SU-DHL-6 (cell line): ENCODE measurements around the gene GATAD2A.

ENCODE experiments used
- H2AFZ ChIP-seq: fragments of 200-600 bp; sonication (generic); 2 replicates; pipeline ENCODE4 v1.6.1; 2014; ENCODE audit warnings: low read depth, mild to moderate bottlenecking, moderate library complexity, mixed read lengths, antibody characterized with exemption, low read length; ENCODE audit not compliant: severe bottlenecking
- H3F3A ChIP-seq: fragments of 200-600 bp; shearing (Covaris generic); 2 replicates; pipeline ENCODE4 v1.6.0; 2016; ENCODE audit warnings: antibody characterized with exemption, mild to moderate bottlenecking; ENCODE audit not compliant: insufficient read depth
- H3K27ac ChIP-seq: fragments of 200-600 bp; sonication (generic); 2 replicates; pipeline ENCODE4 v1.5.1; 2016; ENCODE audit warnings: low read depth, mild to moderate bottlenecking, low read length, moderate library complexity, mixed read lengths
- H3K27me3 ChIP-seq: fragments of 200-600 bp; sonication (generic), shearing (Covaris generic); 2 replicates; pipeline ENCODE4 v1.6.0; 2014; ENCODE audit warnings: mild to moderate bottlenecking, low read length
- H3K36me3 ChIP-seq: fragments of 200-600 bp; sonication (generic); 2 replicates; pipeline ENCODE4 v1.6.1; 2014; ENCODE audit warnings: mild to moderate bottlenecking, low read length, mixed read lengths
- H3K4me2 ChIP-seq: fragments of 300-600, 200-600 bp; shearing (Covaris generic), sonication (generic); 2 replicates; pipeline ENCODE4 v1.6.0; 2014; ENCODE audit warnings: low read length, low read depth, mild to moderate bottlenecking; ENCODE audit not compliant: poor library complexity, severe bottlenecking
- H3K4me3 ChIP-seq: fragments of 200-600 bp; sonication (generic); 2 replicates; pipeline ENCODE4 v1.5.1; 2014; ENCODE audit warnings: antibody characterized with exemption, low read length, mild to moderate bottlenecking, mixed read lengths; ENCODE audit not compliant: insufficient read depth, poor library complexity, severe bottlenecking
- H3K79me2 ChIP-seq: fragments of 200-600 bp; sonication (generic); 2 replicates; pipeline ENCODE4 v1.6.1; 2014; ENCODE audit warnings: mild to moderate bottlenecking, low read length, moderate library complexity; ENCODE audit not compliant: insufficient read depth
- H3K9ac ChIP-seq: fragments of 200-600 bp; sonication (generic); 2 replicates; pipeline ENCODE4 v1.7.0; 2014; ENCODE audit warnings: mild to moderate bottlenecking, low read length
- H3K9me2 ChIP-seq: fragments of 200-600 bp; sonication (generic); replicated peaks from 2 replicates; pipeline ENCODE4 v1.6.1; 2014; ENCODE audit warnings: low read length; ENCODE audit not compliant: insufficient read depth
- H3K9me3 ChIP-seq: fragments of 200-600 bp; sonication (generic); 2 replicates; pipeline ENCODE4 v1.6.1; 2014; ENCODE audit warnings: low read length, mixed read lengths; ENCODE audit not compliant: insufficient read depth
- H4K20me1 ChIP-seq: fragments of 200-600 bp; sonication (generic); 2 replicates; pipeline ENCODE4 v1.6.1; 2014; ENCODE audit warnings: low read depth, mild to moderate bottlenecking, antibody characterized with exemption, low read length, moderate library complexity, mixed read lengths
- CTCF ChIP-seq: fragments of 200-600 bp; sonication (generic); IDR thresholded peaks from one replicate; pipeline ENCODE4 v1.5.1; 2017; ENCODE audit warnings: antibody characterized with exemption, mild to moderate bottlenecking, low read length, moderate library complexity; ENCODE audit not compliant: insufficient read depth, poor library complexity, severe bottlenecking
- EZH2phosphoT487 ChIP-seq: fragments of 200-600 bp; sonication (generic), shearing (Covaris generic); conservative IDR thresholded peaks from 2 replicates; pipeline ENCODE4 v1.6.1; 2018; ENCODE audit warnings: mild to moderate bottlenecking, antibody characterized with exemption, low read length, moderate library complexity, mixed read lengths

GATAD2A gene

GRCh38 chr19:19422156-19422555, 16.7 kb downstream of the GATAD2A start:
- no peaks in the 10 kb centered on the region for H3K27me3 ChIP-seq
- H4K20me1 ChIP-seq = peaks cover 23% of the 10 kb centered on the region; the same call in 1 of the 2 replicates
- H3K27ac ChIP-seq = no peak overlapping the region

GRCh38 chr19:19423322-19423721, 17.8 kb downstream of the GATAD2A start:
- Histone ChIP-seq H3K36me3 (no peaks in the 10 kb centered on the region), H3K4me3 (no peak overlapping the region), H3F3A (no peaks in the 10 kb centered on the region), H3K4me2 (no peak overlapping the region), H2AFZ (no peak overlapping the region), H3K79me2 (peaks cover 99% of the 10 kb centered on the region), H3K9ac (no peak overlapping the region), H3K9me3 (no peaks in the 10 kb centered on the region), H3K27ac (no peak overlapping the region), H4K20me1 (peaks cover 24% of the 10 kb centered on the region; the same call in 1 of the 2 replicates), H3K9me2 (no peaks in the 10 kb centered on the region), H3K27me3 (no peaks in the 10 kb centered on the region)
- TF ChIP-seq EZH2phosphoT487 (no peak), CTCF (no peak)

More at GRCh38 chr19:19422156-19422555, 16.7 kb downstream of the GATAD2A start:
- no peak overlapping the region for H2AFZ ChIP-seq
- H3K9me3 ChIP-seq = no peaks in the 10 kb centered on the region
- no peak overlapping the region for H3K4me2 ChIP-seq
- H3K4me3 ChIP-seq = no peak overlapping the region
- H3K9ac ChIP-seq = no peak overlapping the region
- H3K36me3 ChIP-seq = no peaks in the 10 kb centered on the region
- H3K79me2 ChIP-seq = peaks cover 99% of the 10 kb centered on the region
- H3F3A ChIP-seq = no peaks in the 10 kb centered on the region
- no peak for TF ChIP-seq CTCF
- TF ChIP-seq EZH2phosphoT487 = no peak
- no peaks in the 10 kb centered on the region for H3K9me2 ChIP-seq

GRCh38 chr19:19425170-19425875, 19.8 kb downstream of the GATAD2A start:
- H3F3A ChIP-seq = no peaks in the 10 kb centered on the region
- TF ChIP-seq CTCF (no peak), EZH2phosphoT487 (no peak)
- H3K36me3 ChIP-seq = no peaks in the 10 kb centered on the region
- H3K4me2 ChIP-seq = no peak overlapping the region
- no peaks in the 10 kb centered on the region for H3K27me3 ChIP-seq
- peaks cover 99% of the 10 kb centered on the region for H3K79me2 ChIP-seq
- no peaks in the 10 kb centered on the region for H3K9me2 ChIP-seq
- no peak overlapping the region for H3K9ac ChIP-seq
- H2AFZ ChIP-seq = no peak overlapping the region
- H3K9me3 ChIP-seq = no peaks in the 10 kb centered on the region
- no peak overlapping the region for H3K27ac ChIP-seq
- no peak overlapping the region for H3K4me3 ChIP-seq
- peaks cover 28% of the 10 kb centered on the region; the same call in 1 of the 2 replicates for H4K20me1 ChIP-seq
